ENCODE measurements around the gene ST7. TPM values are rescaled to one million over a fixed set of nuclear protein-coding genes. Genes with fewer than 3 reads are reported as not detected.

ST7 gene
- total and polyA plus RNA-seq, 4 donors = 22.4 to 57.2 (median 41.6) TPM

GRCh38 chr7:117176206-117176605 is 222.9 kb downstream of the ST7 start:
- ATAC-seq (ENCODE audit: insufficient read depth, low FRiP score) (no peak), DNase-seq (peak in 2 of 3 donors; percentile 85 to 89)
- Histone ChIP-seq H3K9ac (ENCODE audit: insufficient read depth in 1 of 2, low read length in 2 of 2) (no peak overlapping the region), H3K27ac (ENCODE audit: low read depth in 1 of 2, low read length in 1 of 2) (no peak overlapping the region), H3K36me3 (ENCODE audit: control insufficient read depth in 4 of 4, insufficient read depth in 4 of 4, low read length in 4 of 4) (peaks cover under 1 to 14% (median 4%) of the 10 kb centered on the region in 4 donors), H3K27me3 (ENCODE audit: control insufficient read depth in 3 of 3, insufficient read depth in 3 of 3, low read length in 2 of 3) (no peaks in the 10 kb centered on the region), H3K4me3 (no peak overlapping the region), H3K9me3 (ENCODE audit: control insufficient read depth in 4 of 4, insufficient read depth in 3 of 4, low read length in 3 of 4) (no peaks in the 10 kb centered on the region), H3K4me1 (ENCODE audit: control insufficient read depth in 5 of 5, insufficient read depth in 5 of 5, low read length in 5 of 5) (peaks cover 0 to 46% (median 12%) of the 10 kb centered on the region in 5 donors)
- WGBS, 2 donors = 76% methylated on average over 2 of the region's 2 CpGs
- TF ChIP-seq CTCF (IDR thresholded peaks at IDR 0.05; ENCODE audit: control extremely low read depth, extremely low read depth) = no peak

- ATAC-seq (ENCODE audit: insufficient read depth, low FRiP score) = no peak
- no peak for TF ChIP-seq CTCF (IDR thresholded peaks at IDR 0.05; ENCODE audit: control extremely low read depth, extremely low read depth)
- H3K4me3 ChIP-seq = no peak overlapping the region
- peaks cover 0 to 6% (median 1%) of the 10 kb centered on the region in 4 donors for H3K36me3 ChIP-seq (ENCODE audit: control insufficient read depth in 4 of 4, insufficient read depth in 4 of 4, low read length in 4 of 4)
- H3K27ac ChIP-seq (ENCODE audit: low read depth in 1 of 2, low read length in 1 of 2) = no peak overlapping the region
- DNase-seq = no peak
- WGBS, 2 donors = 64 to 80% methylated on average over 2 of the region's 2 CpGs
- no peak overlapping the region for H3K9ac ChIP-seq (ENCODE audit: insufficient read depth in 1 of 2, low read length in 2 of 2)
- no peaks in the 10 kb centered on the region for H3K9me3 ChIP-seq (ENCODE audit: control insufficient read depth in 4 of 4, insufficient read depth in 3 of 4, low read length in 3 of 4)
- H3K4me1 ChIP-seq (ENCODE audit: control insufficient read depth in 5 of 5, insufficient read depth in 5 of 5, low read length in 5 of 5) = peaks cover 0 to 34% (median 0%) of the 10 kb centered on the region in 5 donors
- H3K27me3 ChIP-seq (ENCODE audit: control insufficient read depth in 3 of 3, insufficient read depth in 3 of 3, low read length in 2 of 3) = no peaks in the 10 kb centered on the region
These were observed 225.3 kb downstream of the ST7 start for GRCh38 chr7:117178600-117178999.

GRCh38 chr7:117179701-117180100 is 226.4 kb downstream of the ST7 start:
- H3K4me3 ChIP-seq = no peak overlapping the region
- DNase-seq (no peak), ATAC-seq (ENCODE audit: insufficient read depth, low FRiP score) (no peak)
- H3K4me1 ChIP-seq (ENCODE audit: control insufficient read depth in 5 of 5, insufficient read depth in 5 of 5, low read length in 5 of 5) = peaks cover 0 to 26% (median 0%) of the 10 kb centered on the region in 5 donors
- no peak for TF ChIP-seq CTCF (IDR thresholded peaks at IDR 0.05; ENCODE audit: control extremely low read depth, extremely low read depth)
- no peak overlapping the region for H3K9ac ChIP-seq (ENCODE audit: insufficient read depth in 1 of 2, low read length in 2 of 2)
- H3K36me3 ChIP-seq (ENCODE audit: control insufficient read depth in 4 of 4, insufficient read depth in 4 of 4, low read length in 4 of 4) = peaks cover 0 to 3% (median 2%) of the 10 kb centered on the region in 4 donors
- no peaks in the 10 kb centered on the region for H3K9me3 ChIP-seq (ENCODE audit: control insufficient read depth in 4 of 4, insufficient read depth in 3 of 4, low read length in 3 of 4)
- H3K27me3 ChIP-seq (ENCODE audit: control insufficient read depth in 3 of 3, insufficient read depth in 3 of 3, low read length in 2 of 3) = no peaks in the 10 kb centered on the region
- no peak overlapping the region for H3K27ac ChIP-seq (ENCODE audit: low read depth in 1 of 2, low read length in 1 of 2)
- WGBS, 2 donors = 73 to 89% methylated on average over 2 of the region's 2 CpGs

- no peak overlapping the region for H3K4me3 ChIP-seq
- no peak for TF ChIP-seq CTCF (IDR thresholded peaks at IDR 0.05; ENCODE audit: control extremely low read depth, extremely low read depth)
These were observed 230.4 kb downstream of the ST7 start for GRCh38 chr7:117183729-117184128.

More at GRCh38 chr7:117183729-117184128, 230.4 kb downstream of the ST7 start:
- DNase-seq (no peak), ATAC-seq (ENCODE audit: insufficient read depth, low FRiP score) (no peak)
- no peak overlapping the region for H3K9ac ChIP-seq (ENCODE audit: insufficient read depth in 1 of 2, low read length in 2 of 2)
- WGBS, 2 donors = 98 to 99% methylated on average over 2 of the region's 2 CpGs
- H3K36me3 ChIP-seq (ENCODE audit: control insufficient read depth in 4 of 4, insufficient read depth in 4 of 4, low read length in 4 of 4) = peaks cover 0 to 3% (median under 1%) of the 10 kb centered on the region in 4 donors
- H3K27ac ChIP-seq (ENCODE audit: low read depth in 1 of 2, low read length in 1 of 2) = no peak overlapping the region
- no peaks in the 10 kb centered on the region for H3K9me3 ChIP-seq (ENCODE audit: control insufficient read depth in 4 of 4, insufficient read depth in 3 of 4, low read length in 3 of 4)
- H3K27me3 ChIP-seq (ENCODE audit: control insufficient read depth in 3 of 3, insufficient read depth in 3 of 3, low read length in 2 of 3) = no peaks in the 10 kb centered on the region
- H3K4me1 ChIP-seq (ENCODE audit: control insufficient read depth in 5 of 5, insufficient read depth in 5 of 5, low read length in 5 of 5) = no peaks in the 10 kb centered on the region
